ENCODE measurements around the gene COPA. TPM values are rescaled to one million over a fixed set of nuclear protein-coding genes. Genes with fewer than 3 reads are reported as not detected.

Gene COPA
- total and polyA plus RNA-seq, 10 of the 15 experiments (the other 5 are each of a cell fraction or from before 2014, with no cell fraction given) = 53.7 to 180 (median 123) TPM

- TF ChIP-seq PAX5 (IDR thresholded peaks at IDR 0.05; ENCODE audit: borderline replicate concordance, low read depth, low read length) (no peak), RUNX3 (IDR thresholded peaks at IDR 0.05; ENCODE audit: low read length) (peak; percentile 61), IKZF2 (IDR thresholded peaks at IDR 0.05) (peak in 1 of 2 experiments; percentile 36; a peak in 1 of 4 replicates), RAD51 (IDR thresholded peaks at IDR 0.05) (0 out of 2 replicates have a peak, but pooled peaks have one; percentile 20), E2F8 (IDR thresholded peaks at IDR 0.05; ENCODE audit: low read depth, partially characterized antibody) (peak; percentile 30), BCL3 (IDR thresholded peaks at IDR 0.05; ENCODE audit: borderline replicate concordance, insufficient read depth, low read depth, low read length, poor library complexity, severe bottlenecking) (peak; percentile 7), PAX8 (IDR thresholded peaks at IDR 0.05) (no peak)
- 2% methylated on average over 8 of the region's 8 CpGs for WGBS (ENCODE audit: insufficient coverage, insufficient replicate concordance, low lambda C conversion rate, missing lambda C conversion rate)
- Histone ChIP-seq H3K9ac (ENCODE audit: control insufficient read depth, insufficient read depth, low read length) (peak overlapping the region; percentile 92), H3K4me1 (ENCODE audit: control insufficient read depth, insufficient read depth, low read length) (peaks cover 3% of the 10 kb centered on the region), H3K27ac (ENCODE audit: control insufficient read depth, insufficient read depth) (peak overlapping the region; percentile 90), H2AFZ (ENCODE audit: control insufficient read depth, low read depth, low read length) (no peak overlapping the region; the same call in 1 of the 2 replicates), H3K4me3 (peak overlapping the region; percentile 82), H4K20me1 (ENCODE audit: control insufficient read depth, insufficient read depth) (no peaks in the 10 kb centered on the region), H3K4me2 (ENCODE audit: control insufficient read depth, insufficient read depth) (peak overlapping the region; percentile 85), H3K27me3 (replicated peaks in 1 of 2; ENCODE audit: control insufficient read depth in 2 of 2, insufficient read depth in 2 of 2, low read length in 1 of 2) (no peaks in the 10 kb centered on the region), H3K9me3 (replicated peaks; ENCODE audit: control insufficient read depth, insufficient read depth, low read length) (no peaks in the 10 kb centered on the region), H3K36me3 (ENCODE audit: control insufficient read depth in 2 of 2, insufficient read depth in 2 of 2, low read length in 1 of 2) (no peaks in the 10 kb centered on the region), H3K79me2 (ENCODE audit: control insufficient read depth, insufficient read depth, low read length) (peaks cover 38% of the 10 kb centered on the region)
- FAIRE-seq (no peak), DNase-seq (ENCODE audit: low read depth, low spot score) (peak; percentile 32), ATAC-seq (peak; percentile 63)
- ChIA-PET SMC1A (ENCODE audit: uncharacterized antibody, unreplicated experiment) (interaction anchor here (0.6 to 5.3 kb wide), 15 partner anchors 10 to 261 kb away, joined by 3 to 47 read pairs (median 9); partner anchors contain the start of genes PEA15 and PEX19), CTCF (interaction anchor here (0.7 to 8.1 kb wide), 15 partner anchors 10 to 176 kb away, joined by 3 to 86 read pairs (median 4); partner anchors contain the start of genes IGSF8 and PEA15), RAD21 (ENCODE audit: unreplicated experiment) (interaction anchor here (0.6 to 6.7 kb wide), 8 partner anchors 9 to 115 kb away, joined by 3 to 68 read pairs (median 25); partner anchors contain the start of gene PEX19), POLR2A (interaction anchor here (1.0 to 5.3 kb wide), 11 partner anchors 10 to 163 kb away, joined by 3 to 29 read pairs (median 6); partner anchors contain the start of genes IGSF8, PEA15 and PEX19)
- in situ Hi-C loops (cut with MboI) = no loop called here
- no TSS peak for BruUV-seq (replicated peaks)
- intact Hi-C loops (cut with micrococcal nuclease; ENCODE audit: unreplicated experiment) = no loop called here
Observed at GRCh38 chr1:160261556-160261892, 81.5 kb downstream of the COPA start.

Measured in GM12878 (cell line).